ENCODE results near the gene SYVN1. TPM values are rescaled to one million over a fixed set of nuclear protein-coding genes. Genes with fewer than 3 reads are reported as not detected.
"Not testable (repeated sequence)": the region's sequence is repeated elsewhere in the genome, so short reads cannot be mapped to it uniquely, and the experiment has no call there.

The SYVN1 gene
- 17.2 and 49.8 TPM in 2 replicates for total RNA-seq

DNA sequence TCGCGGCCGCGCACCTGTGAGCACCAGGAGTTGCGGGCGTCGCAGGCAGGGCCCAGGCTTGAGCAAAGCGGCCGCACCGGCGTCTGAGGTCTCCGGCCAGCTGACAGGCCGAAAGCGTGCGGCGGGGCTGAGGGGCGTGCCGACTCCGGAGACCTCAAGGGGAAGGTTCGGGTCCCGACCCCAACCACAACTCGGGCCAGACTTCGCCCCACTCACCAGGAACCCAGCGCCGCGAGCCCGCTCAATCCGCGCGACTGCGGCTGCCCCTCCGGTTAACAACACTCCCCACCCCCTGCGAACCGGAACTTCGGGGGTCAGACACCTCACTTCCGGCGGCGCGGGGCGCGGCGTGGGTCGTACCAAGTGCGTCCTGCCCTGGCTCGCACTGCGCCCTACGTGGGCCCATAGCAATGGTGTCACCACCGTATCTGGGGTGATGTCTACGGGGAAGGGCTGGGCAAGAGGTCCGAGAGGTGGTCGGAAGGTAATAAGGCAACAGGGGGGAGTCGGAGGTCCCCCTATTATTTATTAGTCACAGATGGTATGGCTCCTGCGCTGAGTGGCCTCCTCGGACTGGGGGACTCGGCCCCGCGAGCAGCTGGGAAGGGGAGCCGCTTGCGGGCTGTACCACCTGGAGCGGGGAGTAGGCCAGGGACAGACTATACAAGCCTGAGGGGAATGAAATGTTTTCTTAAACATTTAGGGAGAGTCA lies at the start of gene SYVN1:
SYVN1 (minus strand) TSS at position 280 of the 712 bp plus-strand sequence. CDS start 918 bp downstream, outside the sequence.
- DNase-seq (ENCODE audit: low read depth): peak; percentile 68

DNA sequence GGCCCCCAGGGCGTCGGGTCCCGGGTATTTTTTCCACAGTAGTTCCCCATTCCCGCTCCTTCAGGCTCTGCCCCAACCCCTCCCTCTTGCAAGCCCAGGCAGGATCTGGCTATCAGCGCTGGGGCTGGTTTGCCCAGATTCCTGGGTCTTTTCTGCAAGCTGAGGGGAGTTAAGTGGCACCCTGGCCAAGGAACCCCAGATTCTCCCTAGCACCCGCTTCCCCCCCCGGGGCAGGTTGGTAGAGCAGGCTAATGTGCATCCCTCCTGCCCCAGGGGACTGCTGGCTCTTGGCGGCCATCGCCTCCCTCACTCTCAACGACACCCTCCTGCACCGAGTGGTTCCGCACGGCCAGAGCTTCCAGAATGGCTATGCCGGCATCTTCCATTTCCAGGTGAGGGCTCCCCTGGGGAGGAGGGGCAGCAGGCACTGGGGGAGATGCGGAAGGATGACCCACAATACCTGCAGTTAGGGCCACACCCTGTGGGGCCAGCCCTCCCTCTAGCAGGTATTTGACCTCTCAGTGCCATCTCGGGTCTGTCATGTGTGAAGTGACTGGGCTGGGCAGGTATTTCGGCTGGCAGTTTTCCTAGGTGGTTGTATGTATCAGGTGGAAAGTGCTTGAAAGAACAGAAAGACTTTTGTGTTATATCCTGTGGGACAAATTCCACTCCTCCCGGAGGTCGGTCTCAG lies 49.0 kb upstream of the SYVN1 start:
- peak; percentile 45 for DNase-seq (ENCODE audit: low read depth)

DNA sequence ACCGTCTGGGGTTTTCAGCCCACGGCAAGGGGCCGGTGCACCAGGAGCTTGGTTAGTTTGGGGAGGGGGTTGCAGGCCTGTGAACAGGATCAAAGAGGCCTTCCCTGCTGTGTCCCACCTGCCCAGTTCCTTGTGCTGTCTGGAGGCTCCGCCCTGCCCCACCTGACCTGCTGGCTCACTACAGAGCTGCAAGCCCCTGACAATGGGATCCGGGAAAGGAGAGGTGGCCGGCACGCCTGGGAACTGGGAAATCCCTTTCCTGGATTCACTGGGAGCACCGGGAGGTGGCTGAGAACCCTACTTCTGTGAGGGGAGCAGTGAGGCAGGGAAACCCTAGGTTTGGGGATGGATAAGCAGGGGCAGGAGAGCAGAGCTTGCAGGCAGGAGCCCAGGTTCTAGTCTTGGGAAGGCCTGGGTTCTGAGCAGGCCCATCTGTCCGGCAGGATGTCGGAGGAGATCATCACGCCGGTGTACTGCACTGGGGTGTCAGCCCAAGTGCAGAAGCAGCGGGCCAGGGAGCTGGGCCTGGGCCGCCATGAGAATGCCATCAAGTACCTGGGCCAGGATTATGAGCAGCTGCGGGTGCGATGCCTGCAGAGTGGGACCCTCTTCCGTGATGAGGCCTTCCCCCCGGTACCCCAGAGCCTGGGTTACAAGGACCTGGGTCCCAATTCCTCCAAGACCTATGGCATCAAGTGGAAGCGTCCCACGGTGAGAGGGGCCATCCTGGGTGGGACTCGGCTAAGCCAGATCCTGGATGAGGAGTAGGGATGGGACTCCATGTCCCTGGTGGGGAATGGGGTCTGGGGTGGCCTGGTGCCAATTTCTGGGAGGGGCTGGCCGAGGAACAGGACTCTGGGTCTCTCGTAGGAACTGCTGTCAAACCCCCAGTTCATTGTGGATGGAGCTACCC lies 48.2 kb upstream of the SYVN1 start:
- peak; percentile 26 for DNase-seq (ENCODE audit: low read depth)

DNA sequence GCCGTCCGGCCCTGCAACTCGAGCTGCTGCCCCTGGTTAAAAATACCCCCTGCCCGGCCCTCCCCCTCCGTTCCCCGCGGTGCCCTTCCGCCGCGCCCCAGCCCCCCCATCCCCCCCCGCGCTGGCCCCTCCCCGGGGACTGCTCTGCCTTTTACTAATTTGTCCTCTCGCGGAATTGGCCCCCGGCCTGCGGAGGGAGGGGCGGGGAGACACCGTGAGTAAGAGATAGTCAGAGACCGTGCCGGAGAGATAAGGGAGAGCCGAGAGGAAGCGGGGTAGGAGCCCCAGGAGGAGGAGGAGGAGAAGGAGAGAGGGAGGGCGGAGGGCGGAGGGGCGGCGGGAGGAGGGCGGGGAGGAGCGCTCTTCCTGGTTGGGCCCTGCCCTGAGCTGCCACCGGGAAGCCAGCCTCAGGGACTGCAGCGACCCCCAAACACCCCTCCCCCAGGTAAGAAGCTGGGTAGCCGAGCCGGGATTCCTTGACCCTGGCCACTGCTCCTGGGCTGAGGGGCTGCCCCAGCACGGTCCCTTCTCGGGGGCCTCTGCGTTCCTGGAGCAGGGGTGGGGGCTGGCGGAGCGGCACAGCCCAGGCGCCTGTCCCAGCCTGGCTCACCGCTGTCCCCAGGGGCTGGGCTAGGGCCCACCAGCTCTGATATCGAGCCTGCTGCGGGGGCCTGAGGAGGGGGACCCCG lies 47.4 kb upstream of the SYVN1 start, which contains the start of gene CAPN1:
CAPN1 (plus strand) TSS at position 360 of the 689 bp plus-strand sequence. CDS start 774 bp downstream, outside the sequence.
- peak; percentile 48 for DNase-seq (ENCODE audit: low read depth)

DNA sequence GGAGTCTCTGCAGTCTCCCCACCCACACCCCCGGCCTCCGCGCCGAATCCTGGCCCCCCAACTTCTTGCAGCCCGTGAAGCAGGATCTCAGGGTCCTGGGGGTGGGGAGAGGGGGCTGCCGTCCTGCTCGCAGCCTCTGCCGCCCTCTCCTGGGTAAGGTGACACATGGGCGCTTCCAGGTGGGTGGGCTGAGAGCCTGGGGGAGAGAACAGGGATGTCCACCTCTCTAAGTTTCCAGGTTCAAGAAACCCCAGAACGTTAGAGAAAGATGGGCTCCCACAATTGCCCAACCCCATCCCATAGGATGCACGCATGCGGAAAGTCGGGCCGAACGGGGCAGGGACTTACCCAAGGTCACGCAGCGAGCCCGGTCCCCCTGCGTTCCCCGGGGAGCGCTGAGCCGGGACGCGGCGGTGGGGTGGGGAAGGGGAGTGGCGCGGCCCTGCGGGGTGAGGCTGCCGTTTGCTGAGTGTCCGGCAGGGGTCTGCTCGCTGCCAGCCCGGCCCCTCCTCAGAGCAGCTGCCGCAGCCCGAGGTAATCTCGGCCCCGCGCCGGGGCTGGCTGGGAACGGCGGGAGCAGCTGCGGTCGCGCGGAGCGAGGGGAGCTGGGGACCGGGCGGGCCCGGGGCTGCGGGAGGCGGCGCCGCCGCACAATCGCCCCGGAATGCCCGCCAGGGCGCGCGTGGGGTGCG lies 46.7 kb upstream of the SYVN1 start:
- peak; percentile 23 for DNase-seq (ENCODE audit: low read depth)

DNA sequence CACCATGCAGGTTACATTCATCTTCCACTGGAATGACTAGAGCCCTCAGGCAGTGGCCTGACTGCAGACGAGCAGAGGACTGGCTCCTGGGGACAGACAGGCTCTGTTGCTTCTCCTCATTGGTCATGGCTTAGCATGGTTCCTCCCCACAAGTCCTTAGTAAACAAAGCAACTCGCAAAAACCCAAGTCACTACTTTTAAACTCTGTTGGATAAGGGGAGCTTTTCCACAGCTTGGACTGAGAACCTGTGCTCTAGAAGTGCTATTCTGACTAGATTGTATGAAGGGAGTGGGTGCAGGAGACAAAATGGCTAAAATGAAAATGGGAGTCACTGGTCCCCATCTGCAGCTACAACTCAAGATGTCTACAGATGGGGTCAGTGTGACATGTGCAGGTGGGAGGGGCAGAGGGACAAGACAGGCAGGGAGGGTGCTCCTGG lies 40.3 kb upstream of the SYVN1 start:
- not testable (repeated sequence) for DNase-seq (ENCODE audit: low read depth)

DNA sequence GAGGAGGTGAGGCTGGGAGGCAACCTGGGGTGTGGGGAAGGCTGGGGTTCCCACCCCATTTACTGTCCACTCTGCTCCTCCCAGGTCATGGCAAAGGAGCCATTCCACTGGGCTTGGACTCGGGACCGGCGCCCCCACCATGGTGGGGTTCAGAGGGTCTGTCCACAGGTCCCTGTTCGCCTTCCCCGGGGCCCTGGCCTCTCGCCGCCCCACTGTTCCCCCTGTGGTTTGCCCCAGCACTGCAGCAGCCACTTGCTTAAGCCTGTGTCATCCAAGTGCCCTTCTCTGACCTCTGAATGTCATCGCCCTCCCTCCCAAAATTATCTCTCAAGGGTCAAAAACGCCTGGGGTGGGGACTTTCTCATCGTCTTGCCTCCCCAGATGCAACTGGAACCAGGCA lies 38.3 kb upstream of the SYVN1 start:
- DNase-seq (ENCODE audit: low read depth): no peak

DNA sequence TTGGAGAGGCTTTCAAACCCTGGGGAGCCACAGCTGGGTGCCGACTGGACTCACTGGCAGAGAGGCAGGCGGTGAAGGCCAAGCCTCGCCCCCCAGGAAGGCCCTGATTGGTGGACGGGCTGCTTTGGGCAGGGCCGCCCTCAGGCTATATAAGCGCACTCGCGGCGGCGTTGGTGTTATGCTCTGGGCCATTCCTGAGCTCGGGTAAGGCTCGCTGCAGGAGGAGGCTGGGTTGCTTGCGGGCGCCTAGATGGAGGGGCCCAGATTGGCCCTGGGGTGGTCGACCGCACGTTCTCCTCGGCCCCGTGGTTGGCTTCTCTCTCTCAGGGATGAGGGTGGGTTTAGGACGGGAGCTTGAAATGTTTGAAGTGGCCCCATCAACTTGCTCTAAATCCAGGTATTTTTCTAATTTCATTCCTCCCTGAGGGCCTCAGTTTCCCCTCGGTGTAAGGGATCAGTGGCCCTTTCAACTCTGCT lies 35.8 kb upstream of the SYVN1 start, which contains the start of gene SPDYC:
SPDYC (plus strand) TSS at position 176 of the 477 bp plus-strand sequence. CDS start 1,125 bp downstream, outside the sequence.
- no peak for DNase-seq (ENCODE audit: low read depth)

DNA sequence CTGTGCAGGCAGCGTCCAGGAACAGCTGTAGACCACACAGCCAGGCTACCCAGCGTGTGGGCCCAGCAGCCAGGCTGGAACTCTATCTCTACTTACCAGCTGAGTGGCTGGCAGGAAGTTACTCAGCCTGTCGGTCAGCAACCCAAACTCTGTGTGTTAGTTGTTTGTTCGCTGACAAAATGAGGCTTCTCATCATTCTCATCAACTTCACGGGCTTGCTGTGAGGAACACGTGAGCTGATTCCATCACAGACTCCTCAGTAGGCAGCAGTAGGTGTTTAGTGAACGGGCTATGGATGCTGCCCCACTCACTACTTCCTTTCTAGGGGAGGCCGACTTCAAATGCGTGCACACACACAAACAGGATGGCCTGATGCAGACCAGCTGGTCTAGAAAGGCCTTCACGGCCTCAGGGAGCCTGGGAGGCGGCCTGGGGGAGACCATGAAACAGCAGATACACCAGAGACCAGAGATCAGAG lies 34.9 kb upstream of the SYVN1 start:
- no peak for DNase-seq (ENCODE audit: low read depth)

DNA sequence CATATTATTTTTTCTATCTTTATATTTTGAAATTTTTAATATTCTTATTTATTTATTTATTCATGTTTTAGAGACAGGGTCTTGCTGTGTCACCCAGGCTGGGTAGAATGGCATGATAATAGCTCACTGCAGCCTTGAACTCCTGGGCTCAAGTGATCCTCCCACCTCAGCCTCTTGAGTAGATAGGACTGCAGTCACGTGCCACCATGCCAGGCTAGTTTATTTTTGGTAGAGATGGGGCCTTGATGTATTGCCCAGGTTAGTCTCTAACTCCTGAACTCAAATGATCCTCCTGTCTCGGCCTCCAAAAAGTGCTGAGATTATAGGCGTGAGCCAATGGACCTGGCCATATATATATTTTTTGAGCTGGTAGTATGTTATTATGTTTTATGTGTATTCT lies 33.3 kb upstream of the SYVN1 start:
- no peak for DNase-seq (ENCODE audit: low read depth)

DNA sequence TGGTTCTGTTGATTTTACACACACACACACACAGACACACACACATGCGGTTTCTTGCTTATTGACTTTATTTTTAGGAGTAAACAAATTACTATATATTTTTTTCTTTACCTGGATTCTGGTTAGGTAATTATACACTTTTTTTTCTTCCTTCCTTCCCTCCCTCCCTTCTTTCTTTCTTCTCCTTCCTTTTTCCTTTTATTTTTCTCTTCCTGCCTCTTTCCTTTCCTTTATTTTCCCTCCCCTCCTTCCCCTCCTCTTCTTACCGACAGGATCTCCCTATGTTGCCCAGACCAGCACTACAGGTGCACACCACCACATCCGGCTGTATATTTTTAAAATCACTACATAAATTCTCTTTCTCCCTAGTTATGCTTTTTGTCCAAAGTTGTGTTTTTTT lies 32.6 kb upstream of the SYVN1 start:
- DNase-seq (ENCODE audit: low read depth): no peak

DNA sequence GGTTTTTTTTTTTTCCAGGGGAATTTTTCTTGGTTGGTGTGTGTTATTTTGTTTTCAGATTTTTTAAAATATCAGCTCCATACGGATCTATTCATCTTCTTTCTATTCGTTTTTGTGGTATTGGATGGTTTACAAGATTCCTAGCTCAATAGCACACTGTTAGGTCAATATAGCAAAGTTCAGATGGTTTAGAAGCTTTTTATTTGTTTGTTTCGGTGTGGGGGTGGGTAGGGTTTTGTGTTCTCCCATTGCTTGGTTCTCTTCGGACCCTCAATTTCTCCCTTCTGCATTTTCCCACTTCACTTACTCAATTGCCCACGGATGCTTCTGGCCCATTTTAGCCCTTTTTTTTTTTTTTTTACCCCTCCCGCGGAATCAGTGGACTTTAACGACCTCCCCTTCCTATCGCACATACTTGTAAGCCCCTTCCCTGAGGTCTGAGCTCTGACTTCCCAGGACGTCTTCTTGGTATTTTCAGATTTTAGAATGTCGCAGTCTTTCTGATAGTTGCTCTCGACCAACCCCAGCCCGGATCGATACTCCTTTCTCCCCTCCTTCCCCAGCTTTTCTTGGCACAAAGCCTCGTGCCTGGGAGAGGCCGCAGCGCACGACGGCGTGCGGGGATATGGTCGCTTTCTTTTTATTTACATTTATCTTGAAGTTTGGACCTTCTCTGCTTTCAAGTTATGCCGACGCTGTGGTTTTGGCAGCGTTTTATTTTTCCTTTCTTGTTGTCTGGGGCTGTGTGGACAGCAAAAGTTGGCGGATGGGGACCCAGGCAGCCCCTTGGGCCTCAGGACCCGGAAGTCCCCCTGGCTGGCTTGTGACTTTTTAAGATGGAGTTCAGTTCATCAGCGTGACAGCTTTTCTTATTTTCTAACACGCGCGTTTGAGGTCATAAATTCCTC lies 31.3 kb upstream of the SYVN1 start:
- no peak for DNase-seq (ENCODE audit: low read depth)

DNA sequence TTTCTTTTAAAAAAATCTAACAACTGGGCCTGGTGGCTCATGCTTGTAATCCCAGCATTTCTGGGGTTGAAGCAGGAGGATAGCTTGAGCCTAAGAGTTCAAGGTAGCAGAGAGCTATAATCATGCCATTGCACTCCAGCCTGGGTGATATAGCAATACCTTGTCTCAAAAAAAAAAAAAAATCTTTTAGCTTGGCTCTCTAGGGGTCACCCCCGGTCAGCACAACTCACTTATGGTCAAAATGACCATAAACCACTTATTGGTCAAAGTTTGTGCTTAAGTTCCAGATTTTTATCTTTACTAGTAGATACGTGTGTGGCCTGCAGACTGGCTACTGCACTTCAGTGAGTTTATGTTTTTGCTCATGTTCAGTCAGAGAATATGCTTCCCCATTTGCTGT lies 29.4 kb upstream of the SYVN1 start:
- DNase-seq (ENCODE audit: low read depth): no peak

DNA sequence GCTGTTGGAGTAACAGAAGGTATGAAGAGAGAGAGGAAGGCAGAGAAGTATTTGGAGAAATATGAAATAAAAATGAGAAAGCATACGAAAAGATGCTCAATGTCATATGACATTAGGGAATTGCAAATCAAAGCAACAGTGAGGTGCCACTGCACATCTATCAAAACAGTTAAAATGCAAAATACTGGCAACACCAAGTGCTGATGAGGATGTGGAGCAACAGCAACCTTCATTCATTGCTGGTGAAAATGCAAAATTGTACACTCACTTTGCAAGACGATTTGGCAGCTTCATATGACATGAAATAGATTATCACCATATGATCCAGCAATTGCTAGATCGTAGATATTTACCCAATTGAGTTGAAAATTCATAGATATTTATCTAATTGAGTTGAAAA lies 26.3 kb upstream of the SYVN1 start:
- no peak for DNase-seq (ENCODE audit: low read depth)

DNA sequence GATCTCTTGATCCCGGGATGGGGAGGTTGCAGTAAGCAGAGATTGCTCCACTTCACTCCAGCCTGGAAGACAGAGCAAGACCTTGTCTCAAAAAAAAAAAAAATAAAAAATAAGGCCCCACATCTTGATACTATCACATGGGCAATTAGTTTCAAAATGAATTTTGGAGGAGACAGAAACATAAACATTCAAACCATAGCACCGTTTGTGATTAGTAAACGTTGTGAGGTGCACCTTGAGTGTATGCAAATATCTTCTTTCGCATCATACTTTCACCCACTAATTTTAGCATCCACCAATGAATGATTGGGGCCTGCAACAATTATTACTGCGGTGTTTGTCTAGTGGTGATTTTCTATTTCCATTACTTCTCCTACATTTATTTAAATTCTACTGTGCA lies 24.7 kb upstream of the SYVN1 start:
- DNase-seq (ENCODE audit: low read depth): no peak

DNA sequence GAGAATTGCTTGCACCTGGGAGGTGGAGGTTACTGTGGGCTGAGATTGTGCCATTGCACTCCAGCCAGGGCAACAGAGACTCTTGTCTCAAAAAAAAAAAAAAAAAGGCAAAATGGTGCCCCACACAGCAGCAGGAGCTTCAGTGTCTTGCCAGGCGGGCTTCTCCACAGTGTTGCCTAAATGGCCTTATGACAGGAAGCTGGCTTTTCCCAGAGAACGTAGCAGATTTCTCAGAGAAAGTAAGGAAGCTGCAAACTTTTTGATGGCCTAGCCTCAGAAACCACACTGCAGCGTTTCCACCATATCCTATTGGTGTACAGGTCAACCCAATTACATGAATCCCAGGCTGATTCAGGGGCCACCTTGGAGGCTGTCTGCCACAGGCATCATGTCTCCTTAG lies 23.0 kb upstream of the SYVN1 start:
- no peak for DNase-seq (ENCODE audit: low read depth)

DNA sequence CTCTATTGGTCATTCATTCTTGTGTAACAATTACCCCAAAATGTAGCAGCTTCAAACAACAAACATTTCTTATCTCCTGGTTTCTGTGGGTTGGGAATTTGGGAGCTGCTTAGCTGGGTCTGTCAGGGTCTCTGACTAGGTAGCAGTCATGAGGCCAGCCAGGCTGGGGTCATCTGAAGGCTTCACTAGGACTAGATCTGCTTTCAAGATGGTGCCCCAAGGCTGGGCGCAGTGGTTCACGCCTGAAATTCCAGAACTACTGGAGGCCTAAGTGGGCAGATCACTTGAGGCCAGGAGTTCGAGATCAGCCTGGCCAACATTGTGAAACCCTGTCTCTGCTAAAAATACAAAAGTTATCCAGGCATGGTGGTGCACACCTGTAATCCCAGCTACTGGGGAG lies 22.6 kb upstream of the SYVN1 start:
- DNase-seq (ENCODE audit: low read depth): no peak

DNA sequence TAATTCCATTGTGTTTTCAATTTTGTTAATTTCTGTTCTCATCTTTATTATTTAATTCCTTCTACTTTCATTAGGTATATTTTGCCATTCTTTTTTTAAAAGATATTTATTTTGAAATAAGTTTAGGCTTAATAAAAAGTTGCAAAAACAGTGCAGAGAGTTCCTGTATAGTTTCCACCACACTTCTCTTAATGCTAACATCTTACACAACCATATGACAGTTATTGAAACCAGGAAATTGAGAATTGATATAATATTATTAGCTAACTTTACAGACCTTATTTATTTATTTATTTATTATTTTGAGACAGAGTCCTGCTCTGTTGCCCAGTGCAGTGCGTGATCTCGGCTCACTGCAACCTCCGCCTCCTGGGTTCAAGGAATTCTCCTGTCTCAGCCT lies 21.9 kb upstream of the SYVN1 start:
- no peak for DNase-seq (ENCODE audit: low read depth)

DNA sequence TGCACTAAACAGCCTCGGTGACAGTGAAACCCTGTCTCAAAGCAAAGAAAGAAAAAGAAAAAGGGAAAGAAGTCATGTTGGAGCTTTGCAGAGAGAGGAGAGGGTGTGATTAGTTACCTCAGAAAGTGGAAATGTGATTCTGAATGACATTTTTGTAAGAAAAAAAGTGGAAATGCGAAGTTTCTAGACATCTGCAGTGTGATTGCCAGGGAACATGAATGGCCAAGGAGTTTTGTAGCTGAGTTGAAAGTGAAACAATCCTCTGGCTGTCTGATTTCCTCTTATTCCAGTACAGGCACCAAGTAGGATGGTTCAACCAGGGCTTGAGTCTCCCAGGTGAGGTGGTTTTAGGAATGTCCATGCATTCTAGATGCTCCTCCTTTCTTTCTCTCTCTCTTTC lies 17.8 kb upstream of the SYVN1 start:
- no peak for DNase-seq (ENCODE audit: low read depth)
